ENCODE results near the gene SMYD3. TPM values are rescaled to one million over a fixed set of nuclear protein-coding genes. Genes with fewer than 3 reads are reported as not detected.

Gene SMYD3
- total and polyA plus RNA-seq, 9 of the 15 experiments (the other 6 are each of a cell fraction or from before 2014, with no cell fraction given), result 128 to 440 (median 197) TPM

- TF ChIP-seq CREB3L1 (IDR thresholded peaks at IDR 0.05; ENCODE audit: borderline replicate concordance, low read depth), result no peak
- TF ChIP-seq RB1 (IDR thresholded peaks at IDR 0.05; ENCODE audit: low read depth), result no peak
- TF ChIP-seq ZNF212 (CRISPR knock-in tag; IDR thresholded peaks at IDR 0.05), result no peak
- TF ChIP-seq, protein P1, sequence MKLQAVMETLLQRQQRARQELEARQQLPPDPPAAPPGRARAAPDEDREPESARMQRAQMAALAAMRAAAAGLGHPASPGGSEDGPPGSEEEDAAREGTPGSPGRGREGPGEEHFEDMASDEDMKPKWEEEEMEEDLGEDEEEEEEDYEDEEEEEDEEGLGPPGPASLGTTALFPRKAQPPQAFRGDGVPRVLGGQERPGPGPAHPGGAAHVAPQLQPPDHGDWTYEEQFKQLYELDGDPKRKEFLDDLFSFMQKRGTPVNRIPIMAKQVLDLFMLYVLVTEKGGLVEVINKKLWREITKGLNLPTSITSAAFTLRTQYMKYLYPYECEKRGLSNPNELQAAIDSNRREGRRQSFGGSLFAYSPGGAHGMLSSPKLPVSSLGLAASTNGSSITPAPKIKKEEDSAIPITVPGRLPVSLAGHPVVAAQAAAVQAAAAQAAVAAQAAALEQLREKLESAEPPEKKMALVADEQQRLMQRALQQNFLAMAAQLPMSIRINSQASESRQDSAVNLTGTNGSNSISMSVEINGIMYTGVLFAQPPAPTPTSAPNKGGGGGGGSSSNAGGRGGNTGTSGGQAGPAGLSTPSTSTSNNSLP (IDR thresholded peaks at IDR 0.05; ENCODE audit: borderline replicate concordance, low read depth, low read length), result no peak
- TF ChIP-seq SOX6 (IDR thresholded peaks at IDR 0.05), result 0 out of 2 replicates have a peak, but pooled peaks have one; percentile 31
- TF ChIP-seq ZC3H8 (IDR thresholded peaks at IDR 0.05), result no peak
- no peak for TF ChIP-seq MYC (IDR thresholded peaks at IDR 0.05; ENCODE audit: low read depth, low read length)
- TF ChIP-seq MYC (CRISPR knock-in tag; IDR thresholded peaks at IDR 0.05; ENCODE audit: borderline replicate concordance, low read depth), result no peak
- TF ChIP-seq XRCC4 (IDR thresholded peaks at IDR 0.05; ENCODE audit: extremely low read depth, insufficient read depth, insufficient read length), result no peak
- TF ChIP-seq NFIX (CRISPR knock-in tag; IDR thresholded peaks at IDR 0.05; ENCODE audit: low read depth), result 0 out of 2 replicates have a peak, but pooled peaks have one; percentile 9
- no peak for TF ChIP-seq ZSCAN32 (CRISPR knock-in tag; IDR thresholded peaks at IDR 0.05)
- TF ChIP-seq, protein P2, sequence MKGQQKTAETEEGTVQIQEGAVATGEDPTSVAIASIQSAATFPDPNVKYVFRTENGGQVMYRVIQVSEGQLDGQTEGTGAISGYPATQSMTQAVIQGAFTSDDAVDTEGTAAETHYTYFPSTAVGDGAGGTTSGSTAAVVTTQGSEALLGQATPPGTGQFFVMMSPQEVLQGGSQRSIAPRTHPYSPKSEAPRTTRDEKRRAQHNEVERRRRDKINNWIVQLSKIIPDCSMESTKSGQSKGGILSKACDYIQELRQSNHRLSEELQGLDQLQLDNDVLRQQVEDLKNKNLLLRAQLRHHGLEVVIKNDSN (CRISPR knock-in tag; IDR thresholded peaks at IDR 0.05), result no peak
These were observed 108.8 kb downstream of the SMYD3 start (continued) for GRCh38 chr1:246398126-246398813.

Measured in K562 (cell line).